Transverse colon (tissue), 4 donors: ENCODE measurements around the gene TTC38. TPM values are rescaled to one million over a fixed set of nuclear protein-coding genes. Genes with fewer than 3 reads are reported as not detected.

Source experiments
- DNase-seq: peaks from one replicate; pipeline ENCODE4 v3.0.0-alpha.2; 2019
- H3K27ac ChIP-seq, 4 donors: fragments of 200-600 bp; sonication (generic); 2 replicates each; pipeline ENCODE4 v1.5.1; 2016 to 2018; ENCODE audit warnings: inconsistent platforms in 4 of 4
- H3K27me3 ChIP-seq: fragments of 200-600 bp; sonication (generic); 2 replicates; pipeline ENCODE4 v1.5.1; 2017; ENCODE audit warnings: inconsistent platforms
- H3K36me3 ChIP-seq, 4 donors: fragments of 200-600 bp; sonication (generic); 2 replicates each; pipeline ENCODE4 v1.5.1; 2017 to 2019; ENCODE audit warnings: inconsistent platforms in 4 of 4
- H3K4me1 ChIP-seq, 4 donors: fragments of 200-600 bp; sonication (generic); 2 replicates each; pipeline ENCODE4 v1.5.1; 2017 to 2020; ENCODE audit warnings: inconsistent platforms in 4 of 4
- H3K4me3 ChIP-seq, 4 donors: fragments of 200-600 bp; sonication (generic); 1 replicate in 1 of 4; 2 replicates in 3 of 4; pipeline versions ENCODE4 v1.5.1 to v1.6.1; 2017 to 2019; ENCODE audit warnings: inconsistent platforms in 4 of 4
- H3K9me3 ChIP-seq, 2 donors: fragments of 200-600 bp; sonication (generic); 2 replicates each; pipeline ENCODE4 v1.5.1; 2017 to 2019; ENCODE audit warnings: inconsistent platforms in 2 of 2
- EP300 ChIP-seq: sonication (generic); formaldehyde crosslinking; IDR thresholded peaks from one replicate; pipeline ENCODE4 v1.6.1; 2017; ENCODE audit warnings: antibody characterized with exemption, low read depth
- POLR2A ChIP-seq: fragments of 450-650 bp; IDR thresholded peaks from one replicate; pipeline ENCODE4 v1.6.1; 2016; ENCODE audit warnings: antibody characterized with exemption, mild to moderate bottlenecking, moderate library complexity
- POLR2AphosphoS5 ChIP-seq, 3 donors: sonication (generic); formaldehyde crosslinking; IDR thresholded peaks; one replicate each; pipeline ENCODE4 v1.6.1; 2016; ENCODE audit warnings: antibody characterized with exemption in 3 of 3
- WGBS, 2 donors: methylation state at CpG; one replicate each; pipeline ENCODE4 v1.1.5; 2018; ENCODE audit warnings: low coverage in 1 of 2; 5-methylcytosine and 5-hydroxymethylcytosine counted together
- in situ Hi-C, 4 donors: fragments of 200-750 bp; cut with MboI; loops; one replicate each; pipeline versions ENCODE4 v1.15.0 to v1.15.1; 2017; ENCODE audit warnings: low sequenced_read_pairs in 3 of 4, low pct_ligation_motif_present in 1 of 4, low pct_unique_long_range_greater_than_20kb in 1 of 4
- intact Hi-C: fragments of 100-400 bp; cut with DNase I; formaldehyde crosslinking; loops from one replicate; pipeline ENCODE4 v1.15.1; 2023; ENCODE audit warnings: low total_unique reads
- total RNA-seq, 4 donors: library from RNA; depleted of rRNA; stranded (reverse); fragments of >200 nt; gene quantifications; one replicate each; pipeline ENCODE4 v1.1.0, GENCODE V29; 2016
- TF ChIP-seq, protein P1 (sequence below), 5 experiments: fragments of 200-600 bp in 3 of 5; fragments of 450-650 bp in 2 of 5; sonication (generic) in 3 of 5; IDR thresholded peaks; 1 replicate in 2 of 5; 2 replicates in 3 of 5; pipeline ENCODE4 v1.5.1; 2016 to 2017; ENCODE audit warnings: antibody characterized with exemption in 5 of 5, inconsistent platforms in 3 of 5, mild to moderate bottlenecking in 2 of 5, moderate library complexity in 1 of 5

Gene TTC38
- total RNA-seq, 4 donors from 2014 or later: 167 to 316 (median 292) TPM

DNA sequence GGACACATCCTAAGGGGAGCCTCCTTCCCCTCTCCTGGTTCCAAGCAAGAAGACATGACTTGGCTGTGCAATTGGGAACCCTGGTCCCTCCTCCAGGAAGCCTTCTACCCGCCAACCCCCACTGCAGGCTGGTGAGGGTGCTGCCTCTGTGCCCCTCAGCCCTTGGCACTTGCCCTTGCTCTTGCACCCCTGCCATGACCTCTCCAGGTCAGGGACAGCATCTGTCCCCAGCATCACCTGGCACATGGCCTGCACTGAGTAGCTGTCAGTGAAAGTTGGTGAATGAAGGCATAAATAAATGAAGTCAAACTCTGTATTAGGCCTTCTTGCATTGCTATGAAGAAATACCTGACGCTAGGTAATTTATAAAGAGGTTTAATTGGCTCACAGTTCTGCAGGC is 27.0 kb downstream of the TTC38 start:
- Histone ChIP-seq H3K27me3 (no peaks in the 10 kb centered on the region), H3K4me3 (no peak overlapping the region), H3K27ac (no peak overlapping the region), H3K36me3 (peaks cover 0 to 15% (median 6%) of the 10 kb centered on the region in 4 donors), H3K9me3 (no peaks in the 10 kb centered on the region), H3K4me1 (peaks cover 16 to 22% (median 17%) of the 10 kb centered on the region in 4 donors)
- TF ChIP-seq EP300: no peak
- TF ChIP-seq POLR2AphosphoS5 (IDR thresholded peaks at IDR 0.05): peak in 1 of 3 donors; percentile 32
- no peak for DNase-seq
- intact Hi-C loops (no loop called here), in situ Hi-C loops (loop anchor here in 1 of 4 donors (10.0 kb wide), 1 partner anchor 150 kb away; no protein-coding TSS in a partner anchor)
- 90% methylated on average over 2 of the region's 2 CpGs; no CpG with 5 or more reads in 1 of the 2 donors for WGBS, 2 donors

- intact Hi-C loops (no loop called here), in situ Hi-C loops (loop anchor here in 1 of 4 donors (10.0 kb wide), 1 partner anchor 151 kb away; no protein-coding TSS in a partner anchor)
- Histone ChIP-seq H3K36me3 (peaks cover 0 to 15% (median 6%) of the 10 kb centered on the region in 4 donors), H3K27ac (peak overlapping the region; percentile 93 to 97 (median 94)), H3K4me3 (peak overlapping the region in 2 of 4 donors; percentile 48 to 65), H3K9me3 (no peaks in the 10 kb centered on the region), H3K4me1 (peaks cover 16 to 22% (median 17%) of the 10 kb centered on the region in 4 donors), H3K27me3 (no peaks in the 10 kb centered on the region)
- 65% methylated on average over 3 of the region's 4 CpGs; no CpG with 5 or more reads in 1 of the 2 donors for WGBS, 2 donors
- no peak for TF ChIP-seq POLR2AphosphoS5 (IDR thresholded peaks at IDR 0.05)
- TF ChIP-seq POLR2A: no peak
- TF ChIP-seq, protein P1, sequence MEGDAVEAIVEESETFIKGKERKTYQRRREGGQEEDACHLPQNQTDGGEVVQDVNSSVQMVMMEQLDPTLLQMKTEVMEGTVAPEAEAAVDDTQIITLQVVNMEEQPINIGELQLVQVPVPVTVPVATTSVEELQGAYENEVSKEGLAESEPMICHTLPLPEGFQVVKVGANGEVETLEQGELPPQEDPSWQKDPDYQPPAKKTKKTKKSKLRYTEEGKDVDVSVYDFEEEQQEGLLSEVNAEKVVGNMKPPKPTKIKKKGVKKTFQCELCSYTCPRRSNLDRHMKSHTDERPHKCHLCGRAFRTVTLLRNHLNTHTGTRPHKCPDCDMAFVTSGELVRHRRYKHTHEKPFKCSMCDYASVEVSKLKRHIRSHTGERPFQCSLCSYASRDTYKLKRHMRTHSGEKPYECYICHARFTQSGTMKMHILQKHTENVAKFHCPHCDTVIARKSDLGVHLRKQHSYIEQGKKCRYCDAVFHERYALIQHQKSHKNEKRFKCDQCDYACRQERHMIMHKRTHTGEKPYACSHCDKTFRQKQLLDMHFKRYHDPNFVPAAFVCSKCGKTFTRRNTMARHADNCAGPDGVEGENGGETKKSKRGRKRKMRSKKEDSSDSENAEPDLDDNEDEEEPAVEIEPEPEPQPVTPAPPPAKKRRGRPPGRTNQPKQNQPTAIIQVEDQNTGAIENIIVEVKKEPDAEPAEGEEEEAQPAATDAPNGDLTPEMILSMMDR (IDR thresholded peaks at IDR 0.05): no peak
- TF ChIP-seq EP300: no peak
- no peak for DNase-seq
These were observed 27.6 kb downstream of the TTC38 start for GRCh38 chr22:46295277-46295971.

DNA sequence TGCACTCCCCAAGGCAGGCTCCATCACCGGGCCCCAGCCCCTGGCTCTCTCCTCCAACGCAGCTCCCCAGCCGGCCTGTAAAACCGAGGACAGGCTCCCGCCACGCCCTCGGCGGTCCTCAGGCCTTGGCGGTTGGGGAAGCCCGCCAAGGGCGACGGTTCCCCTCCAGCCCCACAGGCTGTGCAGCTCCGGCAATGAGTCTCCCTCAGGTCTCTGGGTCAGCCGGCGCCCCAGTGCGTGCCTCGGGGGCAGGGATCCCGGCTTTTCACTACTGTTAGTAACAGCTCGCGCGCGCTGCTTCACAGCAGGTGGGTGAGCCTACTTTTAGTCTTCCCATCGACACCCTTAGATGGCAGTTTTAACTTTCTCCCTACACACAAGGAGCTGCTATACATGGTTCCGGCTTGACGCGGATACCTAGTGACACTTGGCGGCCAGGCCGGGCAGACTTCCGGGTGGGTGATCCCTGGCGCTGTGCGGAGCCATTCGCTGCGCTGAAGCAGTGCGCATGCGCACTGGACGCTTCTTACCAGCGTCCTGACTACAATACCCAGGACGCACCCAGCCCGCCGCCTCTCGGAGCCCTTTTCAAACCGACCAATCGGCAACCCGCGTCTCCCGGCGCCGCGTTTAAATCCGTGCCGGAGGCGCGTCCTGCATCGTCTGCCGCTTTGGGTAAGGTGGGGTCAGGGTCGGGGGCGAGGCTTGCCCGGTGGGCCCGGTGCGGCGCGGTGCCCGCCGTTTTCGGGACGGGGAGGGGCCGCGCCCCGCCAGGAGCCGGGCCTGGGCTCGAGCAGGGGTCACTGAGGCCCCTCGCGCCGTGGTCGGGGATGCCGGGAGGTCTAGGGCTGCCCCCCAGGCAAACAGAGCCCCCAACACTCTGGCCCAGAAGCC is 28.7 kb downstream of the TTC38 start, which contains the start of gene GTSE1:
Gene GTSE1, plus strand, starts transcription at position 614 of the 894 bp plus-strand sequence. CDS start 531 bp downstream, outside the sequence.
- peak within 1 kb of the TSS; percentile 28 to 65 (median 51) for H3K4me3 ChIP-seq
- no peaks in the 10 kb centered on the region for H3K9me3 ChIP-seq
- intact Hi-C loops: no loop called here
- peak; percentile 98 for DNase-seq
- in situ Hi-C loops: loop anchor here in 1 of 4 donors (10.0 kb wide), 1 partner anchor 152 kb away; no protein-coding TSS in a partner anchor
- H3K36me3 ChIP-seq: peaks cover 0 to 15% (median 5%) of the 10 kb centered on the region in 4 donors
- no peaks in the 10 kb centered on the region for H3K27me3 ChIP-seq
- H3K4me1 ChIP-seq: peaks cover 16 to 22% (median 17%) of the 10 kb centered on the region in 4 donors
- TF ChIP-seq POLR2A (peak; percentile 74), EP300 (no peak), POLR2AphosphoS5 (IDR thresholded peaks at IDR 0.05) (peak; percentile 62 to 88 (median 83))
- TF ChIP-seq, protein P1 (IDR thresholded peaks at IDR 0.05): peak in 2 of 5 experiments; percentile 25 to 29
- WGBS, 2 donors: 1% methylated on average over 54 of the region's 76 CpGs; no CpG with 5 or more reads in 1 of the 2 donors
- peak within 1 kb of the TSS; percentile 93 to 97 (median 94) for H3K27ac ChIP-seq

GRCh38 chr22:46297151-46297812 is 29.5 kb downstream of the TTC38 start:
- Histone ChIP-seq H3K9me3 (no peaks in the 10 kb centered on the region), H3K27me3 (no peaks in the 10 kb centered on the region), H3K36me3 (peaks cover 0 to 10% (median 2%) of the 10 kb centered on the region in 4 donors), H3K27ac (peak overlapping the region in 2 of 4 donors; percentile 1 to 96), H3K4me1 (peaks cover 16 to 22% (median 17%) of the 10 kb centered on the region in 4 donors), H3K4me3 (peak overlapping the region; percentile 28 to 65 (median 51))
- no peak for DNase-seq
- TF ChIP-seq, protein P1 (IDR thresholded peaks at IDR 0.05): no peak
- TF ChIP-seq EP300 (no peak), POLR2A (no peak), POLR2AphosphoS5 (IDR thresholded peaks at IDR 0.05) (no peak)
- in situ Hi-C loops (loop anchor here in 1 of 4 donors (10.0 kb wide), 1 partner anchor 152 kb away; no protein-coding TSS in a partner anchor), intact Hi-C loops (no loop called here)
- WGBS, 2 donors: 4 to 22% methylated on average over 5 to 31 of the region's 32 CpGs
